GM18909 (cell line): ENCODE measurements around the gene FCN1.

Experiments
- ATAC-seq: cut with Tn5 transposase; IDR thresholded peaks from one replicate; pipeline ENCODE4 v1.9.1; 2021; ENCODE audit warnings: mild to moderate bottlenecking; ENCODE audit not compliant: unreplicated experiment, poor library complexity

FCN1 gene

DNA sequence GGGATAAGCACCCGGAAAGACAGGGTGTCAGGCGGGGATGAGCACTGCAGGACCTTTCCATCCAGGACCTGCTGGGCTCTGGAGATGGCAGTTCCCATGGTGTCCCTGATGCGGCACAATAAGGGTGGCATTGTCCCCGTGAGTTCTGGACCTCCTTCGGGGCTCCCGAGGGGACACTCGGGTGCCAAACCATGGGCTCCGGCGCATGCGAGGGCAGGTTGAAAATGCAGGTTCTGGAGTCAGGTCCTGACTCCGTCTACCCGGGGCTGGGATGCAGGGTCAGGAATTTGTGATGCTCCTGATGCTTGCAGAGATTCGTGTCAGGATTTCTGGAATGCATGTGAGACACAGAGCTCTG lies 36.4 kb downstream of the FCN1 start:
- ATAC-seq, result no peak

- no peak for ATAC-seq
These were observed 37.0 kb downstream of the FCN1 start, which contains the start of gene FCN2 for GRCh38 chr9:134880484-134881312. Gene FCN2 (plus strand): TSS chr9:134880810. CDS start chr9:134880822, 12 bp downstream.

DNA sequence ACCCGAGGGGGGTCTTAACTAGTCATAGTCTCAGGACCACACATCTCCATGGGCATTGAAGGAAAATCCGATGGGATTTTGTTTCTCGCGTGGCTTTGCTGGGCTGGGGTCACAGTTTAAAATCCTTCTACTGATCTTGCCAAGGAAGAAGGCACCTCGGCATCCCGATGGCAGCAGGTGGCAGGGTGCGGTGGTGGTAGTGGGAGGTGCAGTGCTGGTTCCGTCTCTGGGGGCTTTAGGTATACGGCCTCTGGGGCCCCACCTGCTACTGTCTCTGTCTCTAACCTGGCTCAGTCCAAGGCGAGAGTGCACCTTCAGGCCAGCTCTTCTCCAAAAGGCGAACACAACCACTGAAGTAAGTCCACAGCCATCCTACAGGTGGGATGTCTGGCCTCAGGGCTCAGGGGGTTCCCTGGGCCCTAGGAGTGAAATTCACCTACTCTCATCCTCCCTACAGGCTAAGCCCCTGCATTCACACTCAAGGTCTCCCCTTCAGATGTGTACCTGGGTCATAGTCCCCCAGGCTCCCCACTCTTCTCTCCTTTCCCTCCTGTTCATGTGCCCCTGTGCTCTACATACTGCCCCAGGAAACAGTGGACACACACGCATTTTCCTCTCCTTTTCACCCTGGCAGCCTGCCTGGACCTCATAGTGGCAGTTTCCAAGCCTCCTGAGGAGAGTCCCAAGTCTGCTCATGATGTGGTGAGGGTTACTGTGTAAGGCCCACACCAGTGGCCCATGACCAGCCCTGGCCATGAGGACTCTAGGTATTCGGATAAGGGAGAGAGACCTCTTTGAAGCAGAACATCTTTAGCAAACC lies 37.8 kb downstream of the FCN1 start:
- ATAC-seq, result no peak

DNA sequence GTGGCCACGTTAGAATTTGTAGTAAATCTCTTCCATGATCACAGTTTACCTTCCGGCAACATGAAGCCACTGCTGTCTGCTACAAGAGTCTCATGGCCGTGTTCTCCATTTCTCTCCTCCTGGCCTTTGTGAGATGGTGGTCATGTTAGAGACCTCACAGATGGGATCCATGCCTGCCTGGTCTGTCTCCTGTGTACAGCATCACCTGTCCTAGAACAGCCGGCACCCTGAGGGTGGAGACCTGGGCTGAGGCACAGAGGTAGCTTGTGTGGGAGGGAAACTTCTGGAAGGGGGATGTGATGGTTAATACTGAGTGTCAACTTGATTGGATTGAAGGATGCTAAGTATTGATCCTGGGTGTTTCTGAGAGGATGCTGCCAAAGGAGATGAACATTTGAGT lies 40.2 kb downstream of the FCN1 start:
- ATAC-seq, result no peak

GRCh38 chr9:134875371-134875770 lies 42.3 kb downstream of the FCN1 start:
- no peak for ATAC-seq

DNA sequence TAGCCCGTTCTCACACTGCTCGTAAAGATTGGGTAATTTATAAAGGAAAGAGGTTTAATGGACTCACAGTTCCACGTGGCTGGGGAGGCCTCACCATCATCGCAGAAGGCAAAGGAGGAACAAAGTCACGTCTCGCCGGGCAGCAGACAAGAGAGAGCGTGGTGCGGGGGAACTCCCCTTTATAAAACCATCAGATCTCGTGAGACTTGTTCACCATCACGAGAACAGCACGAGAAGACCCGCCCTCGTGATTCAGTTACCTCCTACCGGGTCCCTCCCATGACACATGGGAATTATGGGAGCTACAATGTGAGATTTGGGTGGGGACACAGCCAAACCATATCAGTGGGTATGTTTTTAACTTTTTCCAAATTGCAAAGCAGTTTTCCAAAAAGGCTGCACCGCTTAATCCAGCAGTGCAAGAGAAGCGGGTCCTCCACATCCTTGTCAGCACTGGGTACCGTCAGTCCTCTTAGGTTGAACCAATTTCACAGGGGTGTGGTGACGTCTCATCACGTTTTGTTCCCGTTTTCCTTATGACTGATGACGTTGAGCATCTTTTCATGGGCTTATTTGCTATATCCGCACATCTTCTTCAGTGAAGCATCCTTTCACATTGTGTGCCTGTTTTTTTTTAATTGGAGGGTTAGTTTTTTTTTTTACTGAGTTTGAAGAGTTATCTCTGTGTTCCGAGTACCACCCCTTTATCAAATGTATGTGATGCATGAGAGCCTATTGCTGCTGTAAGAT lies 45.1 kb downstream of the FCN1 start:
- no peak for ATAC-seq

GRCh38 chr9:134871697-134872340 lies 45.9 kb downstream of the FCN1 start:
- no peak for ATAC-seq

DNA sequence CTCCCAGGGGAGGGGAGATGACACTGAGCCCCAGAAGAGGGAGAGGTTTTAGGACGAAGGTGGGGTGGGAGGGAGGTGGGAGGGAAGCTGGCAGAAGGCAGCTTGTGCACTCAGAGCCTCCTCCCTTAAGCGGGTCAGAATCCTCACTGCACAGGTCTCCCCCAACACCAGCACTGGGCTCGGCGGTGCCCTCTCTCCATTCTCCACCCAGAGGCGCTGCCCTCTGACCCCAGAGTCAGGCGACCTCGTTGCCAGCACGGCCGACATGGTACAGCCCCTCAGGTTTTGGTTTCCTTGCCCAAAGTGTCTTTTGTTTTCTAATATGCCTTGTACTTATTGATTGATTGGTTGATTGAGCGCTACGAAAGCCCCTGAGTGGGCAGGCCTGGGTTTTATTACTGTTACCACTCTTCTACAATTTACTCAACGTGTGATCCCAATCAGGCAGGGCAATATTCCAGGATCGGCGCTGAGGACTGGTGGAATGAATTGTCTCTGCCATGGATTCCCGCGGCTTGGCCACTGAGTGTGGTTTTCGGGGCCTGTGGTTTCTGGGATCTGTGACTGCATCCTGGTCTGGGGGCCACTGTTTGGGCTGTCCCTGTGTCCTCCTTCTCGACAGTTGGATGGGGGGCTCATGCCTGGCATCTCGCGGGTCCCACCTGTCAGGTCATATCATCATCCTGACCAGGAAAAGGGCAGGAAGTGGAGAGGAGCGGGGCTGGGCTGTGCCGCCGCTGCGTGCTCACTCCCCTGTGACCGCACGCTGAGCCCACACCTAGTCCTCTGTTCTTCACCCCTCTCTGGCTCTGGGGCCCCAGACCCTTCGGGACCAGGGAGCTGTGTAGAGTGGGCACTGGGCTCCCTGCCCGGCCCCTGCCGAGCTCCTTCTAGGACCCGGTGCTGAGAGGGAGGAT lies 46.7 kb downstream of the FCN1 start:
- no peak for ATAC-seq

GRCh38 chr9:134870301-134870694 lies 47.4 kb downstream of the FCN1 start:
- ATAC-seq, result no peak

DNA sequence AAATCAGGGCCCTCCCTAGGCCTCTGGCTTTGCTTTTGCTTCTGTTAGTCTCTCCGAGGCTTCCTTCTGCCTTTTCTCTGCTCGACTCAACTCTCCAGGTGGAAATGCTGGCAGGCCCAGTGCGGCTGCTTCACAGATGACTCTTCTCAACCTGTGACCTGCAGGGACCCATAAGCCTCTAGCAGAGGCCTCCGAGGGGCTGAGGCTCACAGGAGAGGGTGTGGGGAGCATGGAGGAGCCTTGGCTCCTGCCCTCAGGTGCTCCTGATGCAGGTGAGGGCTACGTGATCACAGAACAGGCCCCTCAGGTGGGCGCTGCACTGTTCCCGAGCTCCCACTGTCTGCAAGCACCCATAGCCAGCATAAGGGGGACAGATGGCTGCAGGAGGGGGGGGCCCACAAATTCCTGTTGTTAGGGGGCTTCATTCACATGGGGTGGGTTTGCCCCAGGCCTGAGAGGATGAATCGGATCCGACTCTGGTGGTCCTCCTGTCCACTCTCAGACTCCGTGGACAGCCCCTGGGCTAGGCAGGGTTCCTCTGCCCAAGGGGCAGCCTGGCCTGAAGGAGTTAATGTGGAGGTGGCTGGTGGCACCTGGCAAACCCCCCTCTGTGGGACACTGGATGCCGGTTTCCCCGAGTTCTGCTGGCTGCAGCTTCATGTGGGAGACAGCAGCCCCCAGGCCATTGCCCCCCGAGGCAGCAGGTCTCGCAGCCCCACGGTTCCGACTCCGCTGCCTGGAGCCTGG lies 48.0 kb downstream of the FCN1 start:
- ATAC-seq, result no peak

DNA sequence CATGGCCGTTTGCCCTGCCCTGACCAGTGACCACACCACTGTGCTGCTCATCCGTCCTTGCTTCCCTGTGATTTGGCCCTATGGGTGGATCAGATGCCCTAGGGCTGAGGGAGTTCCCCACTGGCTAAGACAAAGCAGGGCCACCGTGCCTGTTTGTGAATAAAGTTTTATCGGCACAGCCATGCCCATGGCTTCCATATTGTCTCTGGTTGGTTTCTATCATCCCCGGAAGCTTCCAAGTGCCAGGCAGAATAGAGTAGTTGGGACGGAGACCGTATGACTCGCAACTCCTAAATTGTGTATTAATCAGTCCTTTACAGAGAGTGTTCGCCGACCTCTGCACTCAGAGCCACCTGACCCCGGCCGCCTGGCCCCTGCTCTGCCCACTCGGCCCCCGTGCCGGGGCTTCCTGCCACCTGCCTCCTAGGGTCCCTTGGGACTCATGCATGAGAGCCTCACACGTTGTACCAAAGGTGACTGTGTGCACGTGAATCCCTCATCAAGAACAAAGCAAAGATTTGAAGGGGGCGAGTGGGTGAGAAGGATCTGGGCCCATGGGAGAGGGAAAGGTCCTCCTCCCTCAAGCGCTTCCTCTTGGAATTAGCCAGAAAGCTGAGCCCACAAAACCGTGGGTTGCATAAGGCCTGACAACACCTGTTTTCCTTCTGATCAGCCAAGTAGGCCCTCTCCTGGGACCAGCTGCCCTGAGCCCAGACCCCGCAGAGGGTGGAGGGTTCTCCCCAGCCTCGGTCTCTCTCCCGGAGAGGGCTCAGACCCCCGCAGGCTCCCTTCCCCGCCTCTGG lies 48.8 kb downstream of the FCN1 start:
- no peak for ATAC-seq

DNA sequence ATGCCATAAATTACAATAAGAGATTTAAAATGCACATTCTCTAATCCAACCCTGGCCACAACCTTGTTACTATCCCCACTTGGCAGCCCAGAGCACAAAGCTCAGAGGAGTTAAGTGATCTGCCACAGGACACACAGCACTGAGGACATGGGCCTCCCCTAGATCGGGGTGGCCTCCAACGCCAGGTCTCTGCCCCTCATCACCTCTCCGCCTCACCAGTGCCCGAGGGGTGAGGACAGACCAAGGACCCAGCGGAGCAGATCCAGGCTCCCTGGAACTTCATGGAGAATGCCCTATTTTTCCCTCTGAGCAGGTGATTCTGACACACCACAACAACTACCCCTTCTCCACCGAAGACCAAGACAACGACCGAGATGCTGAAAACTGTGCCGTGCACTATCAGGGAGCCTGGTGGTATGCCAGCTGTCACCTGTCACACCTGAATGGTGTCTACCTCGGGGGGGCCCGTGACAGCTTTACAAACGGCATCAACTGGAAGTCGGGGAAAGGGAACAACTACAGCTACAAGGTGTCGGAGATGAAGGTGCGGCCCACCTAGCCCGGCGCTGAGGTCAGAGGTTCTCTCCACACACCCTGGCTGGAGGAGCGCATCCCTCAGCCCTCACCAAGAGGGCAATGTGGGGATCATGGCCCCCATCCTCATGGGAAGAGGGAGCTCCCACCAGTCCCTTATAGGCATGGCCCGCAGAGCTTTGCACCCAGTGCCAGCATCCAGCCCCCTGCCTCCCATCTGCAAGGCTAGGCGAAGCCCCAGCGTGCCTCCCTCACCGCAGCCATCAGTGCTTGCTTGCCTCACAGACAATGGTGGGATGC lies 49.6 kb downstream of the FCN1 start:
- no peak for ATAC-seq

- ATAC-seq, result no peak
These were observed 52.9 kb downstream of the FCN1 start for GRCh38 chr9:134864821-134865190.

GRCh38 chr9:134863941-134864820 lies 53.5 kb downstream of the FCN1 start:
- no peak for ATAC-seq

DNA sequence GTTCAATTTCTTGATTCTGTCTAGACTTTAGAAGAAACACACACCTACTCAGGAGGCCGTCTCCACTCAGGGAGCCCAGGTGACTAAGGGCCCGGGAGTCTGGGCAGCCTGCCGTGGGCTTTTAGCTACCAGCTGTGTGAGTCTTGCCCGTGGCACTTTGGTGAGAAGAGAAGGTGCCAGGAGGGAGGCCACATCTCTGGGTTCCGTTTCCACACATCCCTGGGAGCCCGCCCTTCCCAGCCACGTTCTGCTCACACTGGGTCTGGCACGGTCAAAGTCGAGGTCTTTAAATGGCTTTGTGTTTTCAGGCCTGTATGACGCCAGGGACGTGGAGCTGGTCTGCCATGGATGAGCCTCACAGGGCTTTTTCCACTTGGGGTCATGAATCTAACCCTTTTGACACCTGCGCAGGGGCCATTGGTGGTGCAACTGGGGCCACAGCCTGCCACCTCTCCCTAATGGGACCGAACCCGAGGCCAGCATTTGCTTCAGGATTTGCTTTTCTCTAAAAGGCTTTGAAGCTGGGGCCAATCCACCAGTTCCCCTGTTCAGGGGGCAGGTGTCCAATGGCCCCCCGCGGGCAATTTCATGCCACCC lies 54.3 kb downstream of the FCN1 start:
- no peak for ATAC-seq
